GM18873 (cell line): ENCODE data around the gene RGS6.

Experiments used
- ATAC-seq: cut with Tn5 transposase; IDR thresholded peaks from one replicate; pipeline ENCODE4 v1.9.1; 2021; ENCODE audit warnings: mild to moderate bottlenecking, moderate library complexity, moderate number of reproducible peaks; ENCODE audit not compliant: unreplicated experiment, low FRiP score

Gene RGS6

GRCh38 chr14:72559669-72560255 is 627.5 kb downstream of the RGS6 start:
- no peak for ATAC-seq

- no peak for ATAC-seq
Measured at GRCh38 chr14:72560331-72560730, 628.1 kb downstream of the RGS6 start.

- ATAC-seq, result no peak
Measured at GRCh38 chr14:72560889-72561493, 628.8 kb downstream of the RGS6 start.

GRCh38 chr14:72562300-72562699 is 630.1 kb downstream of the RGS6 start:
- no peak for ATAC-seq

GRCh38 chr14:72563676-72564075 is 631.4 kb downstream of the RGS6 start:
- ATAC-seq, result no peak

GRCh38 chr14:72565149-72565559 is 632.9 kb downstream of the RGS6 start:
- ATAC-seq, result no peak

- no peak for ATAC-seq
Measured at GRCh38 chr14:72565917-72566316, 633.7 kb downstream of the RGS6 start.

GRCh38 chr14:72567226-72567625 is 635.0 kb downstream of the RGS6 start:
- no peak for ATAC-seq

GRCh38 chr14:72568296-72568992 is 636.2 kb downstream of the RGS6 start:
- no peak for ATAC-seq

GRCh38 chr14:72573725-72574417 is 641.6 kb downstream of the RGS6 start:
- ATAC-seq, result no peak

- no peak for ATAC-seq
Measured at GRCh38 chr14:72574715-72575114, 642.5 kb downstream of the RGS6 start.

GRCh38 chr14:72576258-72576657 is 644.0 kb downstream of the RGS6 start:
- ATAC-seq, result no peak

GRCh38 chr14:72577521-72577920 is 645.3 kb downstream of the RGS6 start:
- ATAC-seq, result no peak

GRCh38 chr14:72578514-72578913 is 646.3 kb downstream of the RGS6 start:
- ATAC-seq, result no peak

GRCh38 chr14:72582582-72582981 is 650.4 kb downstream of the RGS6 start:
- ATAC-seq, result no peak

- no peak for ATAC-seq
Measured at GRCh38 chr14:72583316-72584272, 651.4 kb downstream of the RGS6 start.

GRCh38 chr14:72588521-72588920 is 656.3 kb downstream of the RGS6 start:
- ATAC-seq, result no peak

GRCh38 chr14:72589652-72590051 is 657.4 kb downstream of the RGS6 start:
- no peak for ATAC-seq

GRCh38 chr14:72590577-72590976 is 658.3 kb downstream of the RGS6 start:
- no peak for ATAC-seq

- no peak for ATAC-seq
Measured at GRCh38 chr14:72591391-72591790, 659.2 kb downstream of the RGS6 start.
